ENCODE data around the gene ABI3BP.

Gene ABI3BP

GRCh38 chr3:100831629-100832028, 161.6 kb downstream of the ABI3BP start:
- no peak for DNase-seq (ENCODE audit: low read depth)

- DNase-seq (ENCODE audit: low read depth), result no peak
Measured at GRCh38 chr3:100830931-100831330, 162.3 kb downstream of the ABI3BP start.

DNA sequence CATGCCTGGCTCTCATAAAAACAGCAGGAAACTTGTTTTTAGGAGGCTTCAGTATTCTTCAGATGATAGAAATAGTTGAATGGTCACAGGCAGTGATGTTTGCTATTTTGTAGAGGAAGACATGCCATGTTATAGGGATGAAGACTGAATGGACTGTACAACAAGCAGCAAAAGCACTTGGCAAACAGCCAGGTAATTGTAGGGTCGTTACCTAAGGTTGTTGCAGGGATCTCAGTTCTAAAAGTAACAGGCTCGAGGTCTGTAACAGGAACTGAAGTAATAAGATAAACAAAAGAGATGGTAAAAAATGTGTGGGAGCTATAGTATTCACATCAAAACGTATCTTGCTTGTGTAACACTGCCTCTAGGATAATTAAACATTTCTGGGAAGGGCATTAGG, 167.6 kb downstream of the ABI3BP start:
- DNase-seq (ENCODE audit: low read depth), result peak; percentile 35

- DNase-seq (ENCODE audit: low read depth), result no peak
Measured at GRCh38 chr3:100815583-100815982, 177.6 kb downstream of the ABI3BP start.

- no peak for DNase-seq (ENCODE audit: low read depth)
Measured at GRCh38 chr3:100813828-100814227, 179.4 kb downstream of the ABI3BP start.

DNA sequence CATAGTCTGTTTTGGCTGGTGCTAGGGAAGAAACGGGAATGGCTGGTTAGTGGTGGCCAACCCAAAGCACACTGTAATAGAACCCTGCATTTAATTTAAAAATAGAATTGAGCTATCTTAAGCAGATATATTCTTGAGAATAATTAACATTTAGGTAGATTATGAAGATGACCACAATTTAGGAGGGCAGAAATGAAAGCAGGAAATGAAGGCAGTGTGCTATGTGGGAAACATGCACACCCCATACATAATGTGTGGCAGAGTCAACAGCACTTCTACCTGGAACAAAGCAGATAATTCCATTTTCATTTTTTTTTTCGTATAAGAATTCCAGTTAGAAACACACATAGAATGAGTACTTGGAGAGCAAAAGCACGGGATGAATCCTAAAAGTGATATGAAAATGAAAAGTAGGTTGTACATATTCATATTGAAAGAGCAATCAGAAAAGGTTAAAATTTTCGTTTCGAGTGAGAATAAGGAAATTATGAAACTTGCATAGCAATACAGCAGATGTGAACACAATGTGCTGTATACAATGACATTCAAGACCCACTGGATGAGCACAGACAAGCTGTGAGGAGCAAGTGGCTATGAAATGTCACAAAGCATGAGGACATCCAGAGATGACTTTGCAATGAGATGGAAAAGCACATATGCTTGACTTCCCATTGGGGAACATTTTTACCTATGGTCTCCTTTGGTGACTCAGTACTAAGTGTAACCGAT, 181.3 kb downstream of the ABI3BP start:
- no peak for DNase-seq (ENCODE audit: low read depth)

DNA sequence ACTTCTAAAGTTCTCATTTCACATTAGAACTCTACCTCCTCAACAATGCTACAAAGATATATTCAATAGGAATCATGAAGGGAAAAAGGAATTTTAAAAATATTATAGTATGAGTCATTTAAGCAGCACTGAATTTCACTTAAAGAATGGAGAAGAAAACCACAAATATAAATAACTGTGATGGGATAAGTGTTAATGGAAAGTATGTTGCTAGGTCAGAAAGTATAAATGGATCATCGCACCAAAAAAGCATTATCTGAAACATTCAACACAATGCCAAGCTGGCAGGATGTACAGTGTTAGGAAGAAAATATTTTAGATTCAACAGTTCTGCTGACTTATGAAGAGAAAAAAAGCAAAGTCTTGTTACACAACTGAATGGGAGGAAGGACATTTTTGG, 182.6 kb downstream of the ABI3BP start:
- DNase-seq (ENCODE audit: low read depth), result peak; percentile 70

GRCh38 chr3:100804631-100805030, 188.6 kb downstream of the ABI3BP start:
- no peak for DNase-seq (ENCODE audit: low read depth)

DNA sequence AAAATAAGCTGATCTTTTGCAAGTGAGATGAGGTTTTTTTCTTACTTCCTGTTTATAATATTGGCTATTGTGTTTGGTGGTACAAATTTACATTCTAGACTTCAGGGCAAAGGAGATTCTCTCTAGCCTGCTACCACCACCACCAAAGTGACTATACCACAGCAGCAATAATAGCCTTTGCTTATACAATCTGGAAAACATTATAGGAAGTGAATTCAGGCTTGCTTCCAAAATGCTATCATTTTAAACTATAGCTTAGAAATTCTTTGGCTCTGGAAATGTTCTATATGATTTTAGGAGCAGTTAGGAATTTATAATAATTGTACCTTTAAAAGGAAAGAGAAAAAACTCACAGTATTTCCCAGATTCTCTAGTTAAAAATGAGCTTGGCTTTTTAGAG, 189.5 kb downstream of the ABI3BP start:
- DNase-seq (ENCODE audit: low read depth), result no peak

DNA sequence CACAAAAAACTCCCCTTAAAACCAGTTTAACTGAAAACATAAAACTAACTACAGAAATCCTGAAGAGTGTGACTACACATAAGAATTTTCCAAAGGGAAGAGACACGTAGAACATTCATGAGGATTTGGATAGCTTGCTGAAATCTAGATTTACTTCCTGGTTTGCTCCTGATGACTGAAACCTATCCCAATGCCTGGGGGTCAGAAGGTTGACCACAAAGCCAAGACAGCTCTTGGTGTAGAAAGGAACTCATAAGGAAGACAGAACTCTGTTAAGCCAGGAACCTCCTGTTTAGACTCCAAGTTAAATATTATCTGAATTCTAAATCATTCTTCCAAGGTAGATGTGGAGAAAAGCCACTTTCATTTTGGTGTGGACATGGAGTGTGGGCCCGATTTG, 191.1 kb downstream of the ABI3BP start:
- peak; percentile 48 for DNase-seq (ENCODE audit: low read depth)

- no peak for DNase-seq (ENCODE audit: low read depth)
Measured at GRCh38 chr3:100798012-100798411, 195.2 kb downstream of the ABI3BP start.

GRCh38 chr3:100796556-100796955, 196.7 kb downstream of the ABI3BP start:
- DNase-seq (ENCODE audit: low read depth), result peak; percentile 45

DNA sequence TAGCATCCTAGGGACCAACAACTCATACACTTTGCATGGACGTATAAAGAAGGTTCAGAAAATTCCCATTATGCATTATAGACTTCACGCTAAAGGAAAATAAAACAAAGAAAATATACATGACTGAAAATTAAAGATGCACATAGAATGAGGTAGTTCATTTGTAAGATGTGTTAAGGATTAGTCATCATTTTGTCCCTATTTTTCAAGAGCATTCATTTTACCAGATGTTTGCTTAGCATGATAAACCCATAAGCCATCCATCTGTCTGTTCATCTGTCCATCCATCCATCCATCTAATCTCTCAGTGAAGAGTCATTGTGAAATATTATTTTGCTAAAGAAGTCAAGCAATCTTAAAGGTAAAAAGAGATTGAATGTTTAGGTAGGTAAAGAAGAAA, 203.6 kb downstream of the ABI3BP start:
- DNase-seq (ENCODE audit: low read depth), result no peak

GRCh38 chr3:100783619-100784018, 209.6 kb downstream of the ABI3BP start:
- no peak for DNase-seq (ENCODE audit: low read depth)

- no peak for DNase-seq (ENCODE audit: low read depth)
Measured at GRCh38 chr3:100782906-100783305, 210.3 kb downstream of the ABI3BP start.

GRCh38 chr3:100782348-100782747, 210.9 kb downstream of the ABI3BP start:
- no peak for DNase-seq (ENCODE audit: low read depth)

GRCh38 chr3:100781301-100781700, 211.9 kb downstream of the ABI3BP start:
- DNase-seq (ENCODE audit: low read depth), result peak; percentile 19

- DNase-seq (ENCODE audit: low read depth), result no peak
Measured at GRCh38 chr3:100780071-100780622, 213.1 kb downstream of the ABI3BP start.

GRCh38 chr3:100779480-100779879, 213.7 kb downstream of the ABI3BP start:
- DNase-seq (ENCODE audit: low read depth), result peak; percentile 29

- peak; percentile 86 for DNase-seq (ENCODE audit: low read depth)
Measured at GRCh38 chr3:100777271-100777670, 215.9 kb downstream of the ABI3BP start.

GRCh38 chr3:100776746-100777145, 216.5 kb downstream of the ABI3BP start:
- DNase-seq (ENCODE audit: low read depth), result peak; percentile 14

DNA sequence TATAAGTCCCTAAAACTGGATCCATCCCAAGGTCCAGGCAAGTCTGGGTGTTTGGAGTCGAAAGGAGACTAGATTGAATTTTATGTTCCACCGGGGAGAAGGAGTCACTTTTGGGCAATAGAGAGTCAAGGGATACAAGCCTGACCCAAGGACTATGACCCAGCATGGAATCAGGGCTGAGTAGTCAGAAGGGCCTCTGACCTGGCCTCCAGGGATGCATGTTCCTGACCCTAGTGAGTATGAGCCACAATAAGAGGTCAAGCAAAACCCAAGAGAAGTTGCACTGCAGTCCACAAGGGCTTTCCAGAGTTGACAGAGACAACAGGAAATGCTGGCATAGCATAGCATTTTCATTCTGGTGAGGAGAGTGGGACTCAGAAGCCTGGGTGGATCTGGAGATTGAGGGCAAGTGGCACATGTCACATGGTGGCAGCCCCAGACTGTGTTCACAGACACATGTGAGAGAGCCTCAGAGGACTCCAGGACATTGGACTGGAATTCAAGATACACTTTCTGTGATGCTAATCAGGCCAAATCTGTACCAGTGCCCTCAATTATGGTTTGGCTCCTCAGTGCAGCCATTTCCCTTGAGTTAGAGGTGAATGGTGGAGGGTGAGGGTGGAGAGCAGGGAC, 217.0 kb downstream of the ABI3BP start:
- DNase-seq (ENCODE audit: low read depth), result no peak

- DNase-seq (ENCODE audit: low read depth), result no peak
Measured at GRCh38 chr3:100775669-100776068, 217.6 kb downstream of the ABI3BP start.

DNA sequence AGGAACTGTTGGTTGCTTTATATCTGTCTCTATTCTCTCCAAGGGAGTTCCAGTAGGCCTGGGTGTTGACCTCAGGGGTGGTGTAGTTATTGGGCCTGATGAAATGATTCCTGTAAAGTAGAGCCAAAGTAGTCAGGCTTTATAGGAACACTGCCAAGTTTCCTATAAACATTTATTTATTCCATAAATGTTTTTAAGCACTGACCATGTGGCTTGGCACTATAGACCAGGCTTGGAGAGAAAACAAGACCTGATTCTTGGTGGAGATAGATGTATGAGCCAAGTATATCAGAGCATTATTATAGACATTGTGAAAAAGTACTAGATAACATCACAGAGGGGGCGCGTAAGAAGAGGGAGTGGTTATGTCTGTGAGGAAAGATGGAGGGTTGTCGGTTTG, 218.0 kb downstream of the ABI3BP start:
- no peak for DNase-seq (ENCODE audit: low read depth)

Data from amniotic epithelial cell (primary cell).